H1 (cell line): ENCODE data around the gene MOB4. TPM values are rescaled to one million over a fixed set of nuclear protein-coding genes. Genes with fewer than 3 reads are reported as not detected.
A peak's percentile ranks its signal among the peaks of the same experiment; 100 is the strongest.

Source experiments
- CTCF ChIA-PET: fragments of 300-600 bp; sonication (Branson Sonifier 250); formaldehyde crosslinking; loops from one replicate; lab custom pipeline; 2021; ENCODE audit not compliant: partially characterized antibody; lab: Charles Lee
- POLR2A ChIA-PET: fragments of 300-600 bp; sonication (Branson Sonifier 250); formaldehyde crosslinking; loops from one replicate; lab custom pipeline; 2021; ENCODE audit warnings: inconsistent platforms; ENCODE audit not compliant: partially characterized antibody; lab: Charles Lee
- DNase-seq, 2 experiments: peaks; one replicate each; pipeline versions ENCODE4 v3.0.0 to v3.0.0-alpha.2; 2010 to 2022; ENCODE audit warnings: low spot score in 2 of 2, low read depth in 1 of 2, mixed read lengths in 1 of 2
- FAIRE-seq: peaks from 2 replicates; lab custom pipeline; 2011; peaks lifted over from hg19 to GRCh38; lab: Jason Lieb, UNC
- H2AFZ ChIP-seq: 2 replicates; pipeline ENCODE4 v1.8.1; 2012; ENCODE audit warnings: low read length, inconsistent platforms
- H2AK5ac ChIP-seq: 2 replicates; pipeline ENCODE4 v1.6.1; 2013; ENCODE audit warnings: low read depth, low read length
- H2BK120ac ChIP-seq: replicated peaks from 2 replicates; pipeline ENCODE3; 2013; ENCODE audit warnings: low read depth, low read length, inconsistent platforms
- H2BK12ac ChIP-seq: 2 replicates; pipeline ENCODE4 v1.6.1; 2013; ENCODE audit warnings: low read depth, low read length
- H2BK15ac ChIP-seq: 2 replicates; pipeline ENCODE4 v1.6.1; 2013; ENCODE audit warnings: low read length
- H2BK20ac ChIP-seq: 2 replicates; pipeline ENCODE4 v1.6.1; 2013; ENCODE audit warnings: low read length
- H2BK5ac ChIP-seq: 2 replicates; pipeline ENCODE4 v1.6.1; 2013; ENCODE audit warnings: low read depth, low read length
- H3K14ac ChIP-seq: 2 replicates; pipeline ENCODE4 v1.6.1; 2013; ENCODE audit warnings: inconsistent platforms; ENCODE audit not compliant: insufficient read length
- H3K18ac ChIP-seq: 2 replicates; pipeline ENCODE4 v1.6.1; 2013; ENCODE audit warnings: low read length; ENCODE audit errors: extremely low read depth
- H3K23ac ChIP-seq: 2 replicates; pipeline ENCODE4 v1.6.1; 2013; ENCODE audit warnings: inconsistent platforms; ENCODE audit not compliant: insufficient read length
- H3K23me2 ChIP-seq: 2 replicates; pipeline ENCODE4 v1.6.1; 2013; ENCODE audit warnings: low read depth, low read length
- H3K27ac ChIP-seq: 2 replicates; pipeline ENCODE4 v1.6.1; 2011; ENCODE audit warnings: low read depth, low read length, inconsistent platforms
- H3K27me3 ChIP-seq, 4 experiments: replicated peaks in 1 of 4; 1 replicate in 1 of 4; 2 replicates in 3 of 4; pipeline versions ENCODE4 v1.6.1 to v1.8.1; 2011 to 2013; ENCODE audit warnings: low read length in 3 of 4, mild to moderate bottlenecking in 3 of 4, inconsistent platforms in 2 of 4, mixed read lengths in 2 of 4, moderate library complexity in 1 of 4; ENCODE audit not compliant: control insufficient read depth in 3 of 4, insufficient read depth in 3 of 4; ENCODE audit errors: extremely low read depth in 1 of 4
- H3K36me3 ChIP-seq, 4 experiments: 2 replicates each; pipeline versions ENCODE4 v1.6.1 to v1.8.1; 2011 to 2013; ENCODE audit warnings: mild to moderate bottlenecking in 4 of 4, low read length in 3 of 4, moderate library complexity in 2 of 4, control low read depth in 1 of 4, inconsistent platforms in 1 of 4; ENCODE audit not compliant: insufficient read depth in 4 of 4, control insufficient read depth in 2 of 4
- H3K4ac ChIP-seq: replicated peaks from 2 replicates; pipeline ENCODE3; 2013; ENCODE audit warnings: low read length, low read depth, mixed read lengths, inconsistent platforms; ENCODE audit not compliant: insufficient read length
- H3K4me1 ChIP-seq, 4 experiments: replicated peaks in 1 of 4; 1 replicate in 1 of 4; 2 replicates in 3 of 4; pipeline versions ENCODE4 v1.6.1 to v1.8.1; 2011 to 2013; ENCODE audit warnings: low read length in 3 of 4, inconsistent platforms in 2 of 4, mixed read lengths in 1 of 4; ENCODE audit not compliant: insufficient read depth in 4 of 4, control insufficient read depth in 3 of 4
- H3K4me2 ChIP-seq, 2 experiments: 2 replicates each; pipeline versions ENCODE4 v1.6.1 to v1.8.1; 2011 to 2013; ENCODE audit warnings: low read depth in 2 of 2, low read length in 2 of 2, control low read depth in 1 of 2, inconsistent platforms in 1 of 2, mild to moderate bottlenecking in 1 of 2; ENCODE audit not compliant: insufficient read depth in 1 of 2
- H3K4me3 ChIP-seq, 4 experiments: fragments of 200-600, 300-600 bp in 1 of 4; sonication (generic), shearing (Covaris generic), sonication (Bioruptor Twin) in 1 of 4; 2 replicates each; pipeline versions ENCODE4 v1.5.1 to v1.8.1; 2011 to 2016; ENCODE audit warnings: low read length in 4 of 4, low read depth in 3 of 4, control low read depth in 2 of 4, inconsistent platforms in 2 of 4, mild to moderate bottlenecking in 2 of 4, mixed read lengths in 1 of 4, moderate library complexity in 1 of 4; ENCODE audit not compliant: insufficient read depth in 2 of 4; ENCODE audit errors: extremely low read depth in 1 of 4
- H3K56ac ChIP-seq: replicated peaks from 2 replicates; pipeline ENCODE3; 2013; ENCODE audit warnings: low read depth, mild to moderate bottlenecking, mixed read lengths, low read length, inconsistent platforms; ENCODE audit not compliant: insufficient read length
- H3K79me1 ChIP-seq: 2 replicates; pipeline ENCODE4 v1.6.1; 2013; ENCODE audit warnings: low read depth, low read length, control low read depth
- H3K79me2 ChIP-seq, 2 experiments: 2 replicates each; pipeline versions ENCODE4 v1.6.1 to v1.8.1; 2012 to 2013; ENCODE audit warnings: low read length in 2 of 2, mild to moderate bottlenecking in 2 of 2, inconsistent platforms in 1 of 2; ENCODE audit not compliant: insufficient read depth in 2 of 2, control insufficient read depth in 1 of 2
- H3K9ac ChIP-seq, 4 experiments: replicated peaks in 1 of 4; 1 replicate in 1 of 4; 2 replicates in 3 of 4; pipeline versions ENCODE4 v1.6.1 to v1.8.1; 2011 to 2013; ENCODE audit warnings: low read depth in 3 of 4, low read length in 3 of 4, control low read depth in 2 of 4, mild to moderate bottlenecking in 2 of 4, moderate library complexity in 2 of 4, inconsistent platforms in 1 of 4; ENCODE audit errors: extremely low read depth in 1 of 4
- H3K9me3 ChIP-seq, 2 experiments: 2 replicates each; pipeline versions ENCODE4 v1.6.1 to v1.8.1; 2012 to 2013; ENCODE audit warnings: mild to moderate bottlenecking in 2 of 2, moderate library complexity in 2 of 2, control low read depth in 1 of 2, inconsistent platforms in 1 of 2, low read depth in 1 of 2, low read length in 1 of 2, mixed read lengths in 1 of 2; ENCODE audit not compliant: insufficient read depth in 2 of 2
- H4K20me1 ChIP-seq, 2 experiments: replicated peaks in 1 of 2; 2 replicates each; pipeline versions ENCODE3 to v1.8.1; 2011 to 2013; ENCODE audit warnings: inconsistent platforms in 2 of 2, low read length in 2 of 2, mild to moderate bottlenecking in 1 of 2; ENCODE audit not compliant: insufficient read depth in 2 of 2, control insufficient read depth in 1 of 2
- H4K5ac ChIP-seq: 2 replicates; pipeline ENCODE4 v1.6.1; 2013; ENCODE audit warnings: low read length, low read depth, mixed read lengths, inconsistent platforms; ENCODE audit not compliant: insufficient read length
- H4K8ac ChIP-seq: 2 replicates; pipeline ENCODE4 v1.8.0; 2013; ENCODE audit warnings: mild to moderate bottlenecking, moderate library complexity, low read length, inconsistent platforms; ENCODE audit not compliant: insufficient read depth; ENCODE audit errors: extremely low read depth
- H4K91ac ChIP-seq: replicated peaks from 2 replicates; pipeline ENCODE3; 2013; ENCODE audit warnings: low read length, mixed read lengths, inconsistent platforms; ENCODE audit not compliant: insufficient read length
- RNF2 ChIP-seq: fragments of 200-900, 300-1000 bp; sonication (generic); IDR thresholded peaks from 2 replicates; pipeline ENCODE4 v1.7.1; 2016; ENCODE audit warnings: borderline replicate concordance, low read depth, mild to moderate bottlenecking, antibody characterized with exemption, low read length; ENCODE audit not compliant: poor library complexity, severe bottlenecking; ENCODE audit errors: missing control alignments
- SIN3A ChIP-seq, 2 experiments: IDR thresholded peaks in 1 of 2; conservative IDR thresholded peaks in 1 of 2; 2 replicates each; pipeline ENCODE4 v1.6.1; 2011 to 2012; ENCODE audit warnings: low read length in 2 of 2, improper control_type of control experiment in 1 of 2, low read depth in 1 of 2, mild to moderate bottlenecking in 1 of 2
- WGBS, 2 experiments: shearing (Covaris generic) in 1 of 2; methylation state at CpG; one replicate each; pipeline versions ENCODE4 v1.1.6 to v1.1.7; 2013 to 2015; ENCODE audit warnings: low lambda C conversion rate in 2 of 2, mixed read lengths in 2 of 2, inconsistent platforms in 1 of 2, low coverage in 1 of 2, missing lambda C conversion rate in 1 of 2; ENCODE audit not compliant: insufficient replicate concordance in 2 of 2, insufficient coverage in 1 of 2, insufficient read length in 1 of 2; ENCODE audit errors: extremely low coverage in 1 of 2, missing lambda C conversion rate in 1 of 2; 5-methylcytosine and 5-hydroxymethylcytosine counted together
- polyA plus RNA-seq, 7 experiments: library from polyadenylated mRNA; depleted of rRNA in 3 of 7; stranded (reverse) in 5 of 7; unstranded in 2 of 7; fragments of >200 nt in 5 of 7; fragments of 200-250 nt in 2 of 7; gene quantifications; 1 replicate in 5 of 7; 2 replicates in 1 of 7; 4 replicates in 1 of 7; pipeline versions ENCODE4 v1.2.1 to v1.2.3, GENCODE V29; 2011 to 2013; ENCODE audit warnings: missing spikeins in 2 of 7, mixed read lengths in 2 of 7
- total RNA-seq: library from RNA; stranded (reverse); fragmentation: NEBNext Ultra II Directional; extraction: Animal tissue kit (Norgen Biotek cat#: 25700); gene quantifications from 2 replicates; pipeline ENCODE4 v1.2.1, GENCODE V29; 2021

Gene MOB4
- total and polyA plus RNA-seq, 2 of the 8 experiments (the other 6 are each of a cell fraction or from before 2014, with no cell fraction given) = 51.5 to 54.2 TPM

GRCh38 chr2:197516393-197516761, 511 bp downstream of the MOB4 start:
- Histone ChIP-seq H3K23ac (no peak overlapping the region), H3K18ac (peak overlapping the region; percentile 93), H2BK12ac (no peak overlapping the region; the same call in 1 of the 2 replicates), H3K4ac (peak overlapping the region; percentile 61), H3K27me3 (no peaks in the 10 kb centered on the region), H3K27ac (peak overlapping the region; percentile 81; the same call in 1 of the 2 replicates), H3K36me3 (peaks cover 0 to 3% (median 0%) of the 10 kb centered on the region in 4 experiments; a peak in 1 of 8 replicates), H4K5ac (peak overlapping the region; percentile 48), H3K4me3 (peak overlapping the region; percentile 75 to 96 (median 90)), H3K9ac (peak overlapping the region; percentile 82 to 94 (median 92)), H3K9me3 (no peaks in the 10 kb centered on the region), H2BK20ac (no peak overlapping the region), H3K4me1 (peaks cover 0 to 9% (median 5%) of the 10 kb centered on the region in 4 experiments; a peak in 5 of 7 replicates), H3K79me2 (peaks cover 0 to 52% of the 10 kb centered on the region in 2 experiments; a peak in 3 of 4 replicates), H3K23me2 (peaks cover 8% of the 10 kb centered on the region), H2BK5ac (peak overlapping the region; percentile 94), H3K79me1 (no peaks in the 10 kb centered on the region), H2AFZ (no peak overlapping the region), H4K91ac (peak overlapping the region; percentile 52), H4K8ac (peak overlapping the region; percentile 86; the same call in 1 of the 2 replicates), H3K56ac (peak overlapping the region; percentile 47), H2BK15ac (0 out of 2 replicates have a peak overlapping the region, but pooled peaks have one; percentile 8), H3K14ac (no peak overlapping the region), H2AK5ac (no peak overlapping the region), H3K4me2 (peak overlapping the region; percentile 86), H4K20me1 (peaks cover 0 to 1% of the 10 kb centered on the region in 2 experiments), H2BK120ac (no peak overlapping the region)
- TF ChIP-seq RNF2 = no peak
- TF ChIP-seq SIN3A (conservative IDR thresholded peaks at IDR 0.05 in 1 of 2, IDR thresholded peaks at IDR 0.05 in 1 of 2; ENCODE audit: low read depth in 1 of 2, low read length in 2 of 2) = 0 out of 4 replicates have a peak, but pooled peaks of 1 of the 2 experiments have one; percentile 70
- ChIA-PET CTCF (interaction anchor here (1.0 to 2.1 kb wide), 2 partner anchors 15 to 74 kb away, joined by 3 to 5 read pairs; no protein-coding TSS in a partner anchor), POLR2A (interaction anchor here (0.5 to 6.6 kb wide), 21 partner anchors 9 to 202 kb away, joined by 3 to 130 read pairs (median 6); partner anchors contain the start of genes HSPD1, HSPE1, MARS2 and SF3B1)
- DNase-seq (no peak), FAIRE-seq (no peak)
- 5% methylated on average over 17 of the region's 17 CpGs; no CpG with 5 or more reads in 1 of the 2 experiments for whole genome bisulfite sequencing, 2 experiments
